GM18519 (cell line): ENCODE measurements around the gene TBC1D17.

Source experiments
- ATAC-seq: cut with Tn5 transposase; IDR thresholded peaks from one replicate; pipeline ENCODE4 v1.9.1; 2021; ENCODE audit warnings: mild to moderate bottlenecking, moderate library complexity; ENCODE audit not compliant: unreplicated experiment, low FRiP score

The TBC1D17 gene

GRCh38 chr19:49859682-49860335 is 17.7 kb upstream of the TBC1D17 start:
- no peak for ATAC-seq

GRCh38 chr19:49860336-49861102 is 17.0 kb upstream of the TBC1D17 start:
- no peak for ATAC-seq

- ATAC-seq = no peak
Observed at GRCh38 chr19:49861107-49861506, 16.4 kb upstream of the TBC1D17 start.

- no peak for ATAC-seq
Observed at GRCh38 chr19:49861541-49862378, 15.7 kb upstream of the TBC1D17 start.

GRCh38 chr19:49862391-49863253 is 14.9 kb upstream of the TBC1D17 start:
- no peak for ATAC-seq

GRCh38 chr19:49863254-49863934 is 14.1 kb upstream of the TBC1D17 start:
- no peak for ATAC-seq

- no peak for ATAC-seq
Observed at GRCh38 chr19:49863935-49864320, 13.6 kb upstream of the TBC1D17 start.

- no peak for ATAC-seq
Observed at GRCh38 chr19:49864890-49865289, 12.6 kb upstream of the TBC1D17 start.

- no peak for ATAC-seq
Observed at GRCh38 chr19:49866933-49867782, 10.3 kb upstream of the TBC1D17 start, which contains the start of gene PNKP. PNKP (minus strand) TSS chr19:49867576; CDS start chr19:49867204, 372 bp downstream.

GRCh38 chr19:49869009-49869483 is 8.5 kb upstream of the TBC1D17 start:
- ATAC-seq = no peak

GRCh38 chr19:49869484-49870308 is 7.8 kb upstream of the TBC1D17 start:
- ATAC-seq = peak; percentile 55

GRCh38 chr19:49870309-49870901 is 7.1 kb upstream of the TBC1D17 start:
- ATAC-seq = no peak

- no peak for ATAC-seq
Observed at GRCh38 chr19:49871349-49871985, 6.0 kb upstream of the TBC1D17 start.

- no peak for ATAC-seq
Observed at GRCh38 chr19:49872245-49873128, 5.0 kb upstream of the TBC1D17 start.

- ATAC-seq = no peak
Observed at GRCh38 chr19:49873129-49873521, 4.4 kb upstream of the TBC1D17 start.

- no peak for ATAC-seq
Observed at GRCh38 chr19:49873834-49874233, 3.7 kb upstream of the TBC1D17 start.
